Esophagus squamous epithelium (tissue), 5 donors: ENCODE measurements around the gene CLP1. TPM values are rescaled to one million over a fixed set of nuclear protein-coding genes. Genes with fewer than 3 reads are reported as not detected.

Experiments used
- DNase-seq: peaks from one replicate; lab custom pipeline; 2025; lab: John Stamatoyannopoulos, UW
- H3K27ac ChIP-seq, 4 donors: fragments of 200-600 bp; sonication (generic); one replicate each; pipeline ENCODE4 v1.5.1; 2016 to 2019; ENCODE audit warnings: mild to moderate bottlenecking in 1 of 4
- H3K27me3 ChIP-seq, 4 donors: fragments of 200-600 bp; sonication (generic); 1 replicate in 3 of 4; 2 replicates in 1 of 4; pipeline versions ENCODE4 v1.5.1 to v1.6.0; 2017 to 2021; ENCODE audit warnings: antibody characterized with exemption in 1 of 4
- H3K36me3 ChIP-seq, 3 donors: fragments of 200-600 bp; sonication (generic); one replicate each; pipeline ENCODE4 v1.5.1; 2016 to 2019
- H3K4me1 ChIP-seq, 3 donors: fragments of 200-600 bp; sonication (generic); one replicate each; pipeline ENCODE4 v1.5.1; 2017 to 2019
- H3K4me3 ChIP-seq, 4 donors: fragments of 200-600 bp; sonication (generic); 1 replicate in 3 of 4; 2 replicates in 1 of 4; pipeline ENCODE4 v1.5.1; 2016 to 2019; ENCODE audit warnings: mild to moderate bottlenecking in 2 of 4, moderate library complexity in 1 of 4
- H3K9me3 ChIP-seq, 3 donors: fragments of 200-600 bp; sonication (generic); one replicate each; pipeline ENCODE4 v1.5.1; 2016 to 2019
- CTCF ChIP-seq, 6 experiments: fragments of 450-650 bp in 4 of 6; fragments of 200-600 bp in 2 of 6; sonication (generic) in 2 of 6; IDR thresholded peaks; one replicate each; pipeline ENCODE4 v1.5.1; 2016 to 2019; ENCODE audit warnings: antibody characterized with exemption in 6 of 6, mild to moderate bottlenecking in 4 of 6, moderate library complexity in 4 of 6
- POLR2A ChIP-seq, 4 donors: fragments of 450-650 bp; IDR thresholded peaks; one replicate each; pipeline ENCODE4 v1.6.1; 2017; ENCODE audit warnings: antibody characterized with exemption in 4 of 4, mild to moderate bottlenecking in 4 of 4, moderate library complexity in 3 of 4
- WGBS, 2 donors: methylation state at CpG; one replicate each; pipeline ENCODE4 v1.1.5; 2018; 5-methylcytosine and 5-hydroxymethylcytosine counted together
- intact Hi-C: fragments of 100-400 bp; cut with DNase I; formaldehyde crosslinking; loops from one replicate; pipeline ENCODE4 v1.15.0; 2022
- total RNA-seq, 4 donors: library from RNA; depleted of rRNA; stranded (reverse); fragments of >200 nt; gene quantifications; one replicate each; pipeline ENCODE4 v1.1.0, GENCODE V29; 2016
- donor health status: DM: yes; HTN: yes; CAD: no.

CLP1 gene
- total RNA-seq, 4 donors from 2014 or later = 9.5 to 26.6 (median 14.7) TPM

GRCh38 chr11:57635246-57635645 is 22.3 kb upstream of the CLP1 start:
- TF ChIP-seq CTCF (IDR thresholded peaks at IDR 0.05) (no peak), POLR2A (IDR thresholded peaks at IDR 0.05) (no peak)
- peaks cover 0 to 5% (median 0%) of the 10 kb centered on the region in 4 donors for H3K27me3 ChIP-seq
- H3K27ac ChIP-seq = no peak overlapping the region
- no peak overlapping the region for H3K4me3 ChIP-seq
- H3K9me3 ChIP-seq = no peaks in the 10 kb centered on the region
- no peak for DNase-seq
- 79 to 80% methylated on average over 6 to 8 of the region's 8 CpGs for WGBS, 2 donors
- H3K36me3 ChIP-seq = no peaks in the 10 kb centered on the region
- intact Hi-C loops = loop anchor here (10.0 kb wide), 1 partner anchor 290 kb away; no protein-coding TSS in a partner anchor
- H3K4me1 ChIP-seq = peaks cover 12 to 30% (median 19%) of the 10 kb centered on the region in 3 donors

GRCh38 chr11:57637626-57638004 is 19.9 kb upstream of the CLP1 start:
- H3K27me3 ChIP-seq = peaks cover 0 to 5% (median 0%) of the 10 kb centered on the region in 4 donors
- H3K27ac ChIP-seq = peak overlapping the region; percentile 68 to 90 (median 82)
- no peaks in the 10 kb centered on the region for H3K36me3 ChIP-seq
- H3K4me1 ChIP-seq = peaks cover 12 to 42% (median 20%) of the 10 kb centered on the region in 3 donors
- H3K4me3 ChIP-seq = peak overlapping the region; percentile 50 to 90 (median 63)
- no peaks in the 10 kb centered on the region for H3K9me3 ChIP-seq
- TF ChIP-seq CTCF (IDR thresholded peaks at IDR 0.05) (no peak), POLR2A (IDR thresholded peaks at IDR 0.05) (no peak)
- WGBS, 2 donors = 0 to 31% methylated on average over 1 to 12 of the region's 18 CpGs
- intact Hi-C loops = loop anchor here (10.0 kb wide), 1 partner anchor 293 kb away; no protein-coding TSS in a partner anchor
- DNase-seq = no peak

DNA sequence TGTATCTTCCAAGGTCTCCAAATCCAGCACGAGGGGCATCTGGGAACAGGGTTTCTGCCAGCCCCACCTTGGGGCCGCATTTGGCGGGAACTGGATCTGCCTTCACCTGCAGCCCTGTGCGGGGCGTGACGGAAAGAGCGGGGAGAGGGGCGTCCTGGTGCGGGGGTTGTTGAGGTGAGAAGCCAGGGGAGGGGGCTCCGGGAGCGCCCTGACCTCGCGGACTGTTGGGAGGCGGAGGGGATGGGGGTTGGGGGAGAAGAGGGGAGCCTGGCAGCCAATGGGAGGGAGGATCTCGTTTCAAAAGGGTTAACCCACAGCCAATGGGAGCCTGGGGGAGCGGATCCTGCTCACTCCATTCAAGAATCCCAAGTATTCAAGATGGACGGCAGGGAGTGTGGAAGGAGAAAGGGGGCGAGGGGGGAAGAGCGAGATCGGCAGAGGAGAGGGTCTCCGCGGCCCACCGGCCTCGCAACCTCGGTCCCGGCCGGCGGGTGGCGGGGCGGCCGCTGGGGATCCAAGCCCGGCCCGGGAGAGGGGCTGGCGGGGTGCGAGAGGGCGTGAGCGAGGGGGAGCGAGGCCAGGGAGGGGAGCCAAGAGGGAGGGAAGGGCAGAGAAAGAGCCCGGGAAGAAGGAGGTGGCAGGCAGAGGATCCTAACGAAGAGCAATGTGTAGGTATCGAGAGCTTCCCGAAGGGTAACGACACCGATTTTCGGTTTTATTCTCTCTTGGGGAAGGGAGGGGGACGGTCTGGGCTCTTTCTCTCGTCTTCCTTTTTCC is 19.4 kb upstream of the CLP1 start:
- DNase-seq = no peak
- Histone ChIP-seq H3K27me3 (peaks cover 0 to 5% (median 0%) of the 10 kb centered on the region in 4 donors), H3K4me3 (peak overlapping the region; percentile 50 to 90 (median 63)), H3K36me3 (no peaks in the 10 kb centered on the region), H3K27ac (peak overlapping the region; percentile 68 to 90 (median 82)), H3K9me3 (no peaks in the 10 kb centered on the region), H3K4me1 (peaks cover 12 to 42% (median 20%) of the 10 kb centered on the region in 3 donors)
- intact Hi-C loops = loop anchor here (10.0 kb wide), 1 partner anchor 293 kb away; no protein-coding TSS in a partner anchor
- WGBS, 2 donors = 1% methylated on average over 17 to 25 of the region's 47 CpGs
- TF ChIP-seq CTCF (IDR thresholded peaks at IDR 0.05) = no peak
- TF ChIP-seq POLR2A (IDR thresholded peaks at IDR 0.05) = no peak

DNA sequence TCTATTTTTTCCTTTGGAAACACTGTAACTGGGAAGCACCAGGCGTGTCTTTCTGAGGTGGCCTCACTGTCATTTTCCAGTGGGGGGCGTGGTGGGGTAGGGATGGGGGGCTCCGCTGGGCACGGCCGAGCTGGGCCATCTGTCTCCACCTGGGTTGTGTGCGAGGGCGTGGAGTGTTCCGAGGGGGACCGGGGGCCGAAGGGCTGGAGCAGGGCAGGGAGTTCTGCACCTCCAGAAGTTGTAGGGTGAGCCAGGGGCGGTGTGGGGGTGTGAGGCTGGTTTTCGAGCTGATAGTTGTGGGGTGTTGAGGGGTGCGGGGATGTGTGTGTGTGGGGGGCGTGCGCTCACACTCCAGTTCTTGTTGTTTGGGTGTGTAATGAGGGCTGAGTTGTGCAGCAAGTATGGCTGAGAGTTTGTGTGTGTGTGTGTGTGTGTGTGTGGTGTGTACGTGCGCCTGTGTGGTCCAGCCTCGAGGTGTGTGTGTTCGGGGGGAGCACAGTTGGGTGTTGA is 18.7 kb upstream of the CLP1 start:
- no peaks in the 10 kb centered on the region for H3K36me3 ChIP-seq
- H3K4me1 ChIP-seq = peaks cover 12 to 42% (median 20%) of the 10 kb centered on the region in 3 donors
- H3K27ac ChIP-seq = peak overlapping the region; percentile 68 to 90 (median 82)
- intact Hi-C loops = loop anchor here (10.0 kb wide), 1 partner anchor 294 kb away; no protein-coding TSS in a partner anchor
- H3K9me3 ChIP-seq = no peaks in the 10 kb centered on the region
- no peak for DNase-seq
- 0 to 3% methylated on average over 8 to 9 of the region's 19 CpGs for WGBS, 2 donors
- peaks cover 0 to 5% (median 0%) of the 10 kb centered on the region in 4 donors for H3K27me3 ChIP-seq
- peak overlapping the region; percentile 50 to 90 (median 63) for H3K4me3 ChIP-seq
- TF ChIP-seq POLR2A (IDR thresholded peaks at IDR 0.05) = no peak
- TF ChIP-seq CTCF (IDR thresholded peaks at IDR 0.05) = no peak
